Aorta (tissue), 5 donors: Measurements from ENCODE around the gene S1PR3. TPM values are rescaled to one million over a fixed set of nuclear protein-coding genes. Genes with fewer than 3 reads are reported as not detected.

Experiments used
- ATAC-seq: fragments of 200-7000 bp; cut with Tn5 transposase; one replicate; pipeline ENCODE4 v1.9.1; 2022; ENCODE audit warnings: moderate library complexity; ENCODE audit not compliant: low FRiP score
- DNase-seq, 2 donors: peaks; one replicate each; pipeline ENCODE4 v3.0.0-alpha.2; 2020
- H3K27ac ChIP-seq, 2 donors: one replicate each; pipeline ENCODE4 v1.5.1; 2013; ENCODE audit warnings: low read length in 2 of 2, mild to moderate bottlenecking in 2 of 2, moderate library complexity in 2 of 2, control low read depth in 1 of 2, inconsistent platforms in 1 of 2, low read depth in 1 of 2
- H3K27me3 ChIP-seq, 2 donors: one replicate each; pipeline ENCODE4 v1.6.1; 2013; ENCODE audit warnings: control low read depth in 1 of 2, low read length in 1 of 2, mild to moderate bottlenecking in 1 of 2, moderate library complexity in 1 of 2; ENCODE audit not compliant: insufficient read depth in 2 of 2, control insufficient read depth in 1 of 2
- H3K36me3 ChIP-seq, 2 donors: one replicate each; pipeline ENCODE4 v1.6.1; 2013; ENCODE audit warnings: control low read depth in 1 of 2, low read length in 1 of 2, mild to moderate bottlenecking in 1 of 2; ENCODE audit not compliant: insufficient read depth in 2 of 2, control insufficient read depth in 1 of 2
- H3K4me1 ChIP-seq, 2 donors: one replicate each; pipeline ENCODE4 v1.6.1; 2013; ENCODE audit warnings: low read length in 2 of 2, control low read depth in 1 of 2, mild to moderate bottlenecking in 1 of 2, moderate library complexity in 1 of 2; ENCODE audit not compliant: insufficient read depth in 2 of 2, control insufficient read depth in 1 of 2
- H3K4me3 ChIP-seq, 2 donors: one replicate each; pipeline ENCODE4 v1.5.1; 2013; ENCODE audit warnings: low read length in 2 of 2, control low read depth in 1 of 2, mild to moderate bottlenecking in 1 of 2
- H3K9me3 ChIP-seq: one replicate; pipeline ENCODE4 v1.6.1; 2013; ENCODE audit warnings: mild to moderate bottlenecking, low read length; ENCODE audit not compliant: control insufficient read depth
- WGBS, 2 donors: extraction: QIAGEN DNeasy Blood & Tissue Kit; methylation state at CpG; one replicate each; pipeline ENCODE4 v1.1.7; 2013; 5-methylcytosine and 5-hydroxymethylcytosine counted together
- intact Hi-C, 2 donors: fragments of 100-400 bp; cut with DNase I; formaldehyde crosslinking; loops; one replicate each; pipeline versions ENCODE4 v1.14.2 to v1.15.0; 2022
- polyA plus RNA-seq, 2 donors: library from polyadenylated mRNA; stranded (reverse); fragments of 200-250 nt; gene quantifications; one replicate each; pipeline ENCODE4 v1.2.3, GENCODE V29; 2013
- total RNA-seq, 2 donors: library from RNA; stranded (reverse); fragmentation: NEBNext Ultra II Directional; extraction: Animal tissue kit (Norgen Biotek cat#: 25700); gene quantifications; one replicate each; pipeline ENCODE4 v1.2.1, GENCODE V29; 2021
- donor health status: healthy with polysubstance abuse.
- donor health status: Bipolar disorder and iron deficiency.
- donor health status: DM: no; HTN: no; CAD: no.
- donor health status: DM: no; HTN: no; CAD: no.
- donor health status: DM: yes; HTN: yes; CAD: no.

Gene S1PR3
- total and polyA plus RNA-seq, 4 donors: 31.1 to 139 (median 46.5) TPM

- DNase-seq (no peak), ATAC-seq (no peak)
- H3K4me1 ChIP-seq: peaks cover 0 to 8% of the 10 kb centered on the region in 2 donors
- peak overlapping the region in 1 of 2 donors; percentile 7 for H3K27ac ChIP-seq
- no peaks in the 10 kb centered on the region for H3K9me3 ChIP-seq
- no peaks in the 10 kb centered on the region for H3K27me3 ChIP-seq
- intact Hi-C loops: loop anchor here (5.0 to 10.0 kb wide), 4 partner anchors 217 to 339 kb away; no protein-coding TSS in a partner anchor
- 80 to 90% methylated on average over 14 of the region's 14 CpGs for WGBS, 2 donors
- peaks cover 0 to 10% of the 10 kb centered on the region in 2 donors for H3K36me3 ChIP-seq
- H3K4me3 ChIP-seq: peak overlapping the region; percentile 94
Measured at GRCh38 chr9:88993871-88994460, 2.7 kb downstream of the S1PR3 start.

GRCh38 chr9:88994469-88995199 is 3.4 kb downstream of the S1PR3 start:
- peaks cover 0 to 8% of the 10 kb centered on the region in 2 donors for H3K4me1 ChIP-seq
- 25 to 27% methylated on average over 9 of the region's 9 CpGs for WGBS, 2 donors
- DNase-seq (no peak), ATAC-seq (no peak)
- intact Hi-C loops: loop anchor here (5.0 to 10.0 kb wide), 4 partner anchors 217 to 340 kb away; no protein-coding TSS in a partner anchor
- H3K4me3 ChIP-seq: peak overlapping the region; percentile 94
- H3K27ac ChIP-seq: peak overlapping the region in 1 of 2 donors; percentile 7
- H3K27me3 ChIP-seq: no peaks in the 10 kb centered on the region
- H3K9me3 ChIP-seq: no peaks in the 10 kb centered on the region
- peaks cover 0 to 10% of the 10 kb centered on the region in 2 donors for H3K36me3 ChIP-seq

- Histone ChIP-seq H3K9me3 (no peaks in the 10 kb centered on the region), H3K27ac (peak overlapping the region in 1 of 2 donors; percentile 37), H3K36me3 (peaks cover 0 to 10% of the 10 kb centered on the region in 2 donors), H3K4me1 (peaks cover 0 to 8% of the 10 kb centered on the region in 2 donors), H3K27me3 (no peaks in the 10 kb centered on the region), H3K4me3 (peak overlapping the region in 1 of 2 donors; percentile 12)
- 31 to 36% methylated on average over 6 of the region's 6 CpGs for WGBS, 2 donors
- DNase-seq: no peak
- intact Hi-C loops: loop anchor here in 1 of 2 donors (10.0 kb wide), 2 partner anchors 260 to 340 kb away; no protein-coding TSS in a partner anchor
- no peak for ATAC-seq
Measured at GRCh38 chr9:88995200-88995577, 3.9 kb downstream of the S1PR3 start.

GRCh38 chr9:88995627-88996026 is 4.4 kb downstream of the S1PR3 start:
- no peaks in the 10 kb centered on the region for H3K27me3 ChIP-seq
- WGBS, 2 donors: 96 to 97% methylated on average over 6 of the region's 6 CpGs
- peaks cover 0 to 10% of the 10 kb centered on the region in 2 donors for H3K36me3 ChIP-seq
- no peak overlapping the region for H3K27ac ChIP-seq
- DNase-seq: no peak
- no peaks in the 10 kb centered on the region for H3K9me3 ChIP-seq
- no peak overlapping the region for H3K4me3 ChIP-seq
- no peak for ATAC-seq
- intact Hi-C loops: loop anchor here in 1 of 2 donors (10.0 kb wide), 2 partner anchors 261 to 341 kb away; no protein-coding TSS in a partner anchor
- H3K4me1 ChIP-seq: peaks cover 0 to 8% of the 10 kb centered on the region in 2 donors

GRCh38 chr9:88996046-88996920 is 5.0 kb downstream of the S1PR3 start:
- no peak for DNase-seq
- H3K9me3 ChIP-seq: no peaks in the 10 kb centered on the region
- peak overlapping the region in 1 of 2 donors; percentile 26 for H3K27ac ChIP-seq
- peaks cover 0 to 8% of the 10 kb centered on the region in 2 donors for H3K4me1 ChIP-seq
- WGBS, 2 donors: 95 to 98% methylated on average over 14 of the region's 14 CpGs
- no peak overlapping the region for H3K4me3 ChIP-seq
- H3K27me3 ChIP-seq: no peaks in the 10 kb centered on the region
- H3K36me3 ChIP-seq: peaks cover 0 to 10% of the 10 kb centered on the region in 2 donors
- intact Hi-C loops: loop anchor here in 1 of 2 donors (10.0 kb wide), 2 partner anchors 261 to 341 kb away; no protein-coding TSS in a partner anchor
- ATAC-seq: no peak

GRCh38 chr9:88996921-88997235 is 5.6 kb downstream of the S1PR3 start:
- Histone ChIP-seq H3K36me3 (peaks cover 0 to 11% of the 10 kb centered on the region in 2 donors), H3K4me1 (peaks cover 0 to 8% of the 10 kb centered on the region in 2 donors), H3K27me3 (no peaks in the 10 kb centered on the region), H3K27ac (peak overlapping the region in 1 of 2 donors; percentile 5), H3K4me3 (no peak overlapping the region), H3K9me3 (no peaks in the 10 kb centered on the region)
- 79 to 85% methylated on average over 4 of the region's 4 CpGs for WGBS, 2 donors
- ATAC-seq (no peak), DNase-seq (no peak)
- intact Hi-C loops: loop anchor here in 1 of 2 donors (10.0 kb wide), 2 partner anchors 262 to 342 kb away; no protein-coding TSS in a partner anchor

GRCh38 chr9:88997646-88998045 is 6.4 kb downstream of the S1PR3 start:
- Histone ChIP-seq H3K4me3 (no peak overlapping the region), H3K27me3 (no peaks in the 10 kb centered on the region), H3K27ac (peak overlapping the region in 1 of 2 donors; percentile 5), H3K4me1 (peaks cover 0 to 7% of the 10 kb centered on the region in 2 donors), H3K9me3 (no peaks in the 10 kb centered on the region), H3K36me3 (peaks cover 0 to 14% of the 10 kb centered on the region in 2 donors)
- no peak for DNase-seq
- WGBS, 2 donors: 74% methylated on average over 8 of the region's 8 CpGs
- intact Hi-C loops: loop anchor here (2.0 to 10.0 kb wide), 3 partner anchors 263 to 393 kb away; no protein-coding TSS in a partner anchor
- no peak for ATAC-seq

- no peaks in the 10 kb centered on the region for H3K9me3 ChIP-seq
- H3K36me3 ChIP-seq: peaks cover 0 to 14% of the 10 kb centered on the region in 2 donors
- 0 to 2% methylated on average over 2 of the region's 2 CpGs for WGBS, 2 donors
- H3K27ac ChIP-seq: peak overlapping the region; percentile 15 to 60
- no peaks in the 10 kb centered on the region for H3K27me3 ChIP-seq
- H3K4me3 ChIP-seq: no peak overlapping the region
- no peak for DNase-seq
- intact Hi-C loops: loop anchor here (2.0 to 10.0 kb wide), 3 partner anchors 264 to 394 kb away; no protein-coding TSS in a partner anchor
- peaks cover 0 to 7% of the 10 kb centered on the region in 2 donors for H3K4me1 ChIP-seq
- ATAC-seq: no peak
Measured at GRCh38 chr9:88998503-88998902, 7.2 kb downstream of the S1PR3 start.
